Osteoblast (primary cell): ENCODE data around the gene SNX32. TPM values are rescaled to one million over a fixed set of nuclear protein-coding genes. Genes with fewer than 3 reads are reported as not detected.

Experiments
- DNase-seq: peaks from one replicate; pipeline ENCODE4 v3.0.0; 2011; ENCODE audit warnings: low spot score, mixed read lengths; ENCODE audit not compliant: insufficient read length; ENCODE audit errors: missing footprints
- H2AFZ ChIP-seq: 2 replicates; pipeline ENCODE4 v1.6.0; 2011; ENCODE audit warnings: mild to moderate bottlenecking, low read length
- H3K27ac ChIP-seq: 2 replicates; pipeline ENCODE4 v1.5.1; 2011; ENCODE audit warnings: mild to moderate bottlenecking, low read depth, low read length, moderate library complexity
- H3K27me3 ChIP-seq: 2 replicates; pipeline ENCODE4 v1.6.0; 2012; ENCODE audit warnings: mild to moderate bottlenecking, control low read depth, inconsistent platforms, low read length, moderate library complexity; ENCODE audit not compliant: insufficient read depth
- H3K36me3 ChIP-seq: 2 replicates; pipeline ENCODE4 v1.5.1; 2011; ENCODE audit warnings: mild to moderate bottlenecking, low read length, control low read depth, moderate library complexity; ENCODE audit not compliant: insufficient read depth
- H3K4me1 ChIP-seq: 2 replicates; pipeline ENCODE4 v1.5.1; 2011; ENCODE audit warnings: mild to moderate bottlenecking, low read length, control low read depth, moderate library complexity; ENCODE audit not compliant: insufficient read depth
- H3K4me2 ChIP-seq: 2 replicates; pipeline ENCODE4 v1.6.0; 2011; ENCODE audit warnings: mild to moderate bottlenecking, low read length; ENCODE audit not compliant: insufficient read depth
- H3K4me3 ChIP-seq: fragments of 200-600 bp; sonication (generic); 3 replicates; pipeline ENCODE4 v1.5.1; 2012; ENCODE audit warnings: mild to moderate bottlenecking, low read length, inconsistent platforms; ENCODE audit not compliant: insufficient read depth
- H3K79me2 ChIP-seq: 2 replicates; pipeline ENCODE4 v1.6.0; 2012; ENCODE audit warnings: mild to moderate bottlenecking, low read length, control low read depth, inconsistent platforms; ENCODE audit not compliant: insufficient read depth
- H3K9me3 ChIP-seq: 2 replicates; pipeline ENCODE4 v1.5.1; 2011; ENCODE audit warnings: low read depth, low read length, control low read depth
- H4K20me1 ChIP-seq: 2 replicates; pipeline ENCODE4 v1.6.0; 2012; ENCODE audit warnings: mild to moderate bottlenecking, low read length, control low read depth; ENCODE audit not compliant: insufficient read depth
- total RNA-seq: library from RNA; depleted of rRNA; stranded (reverse); fragments of >200 nt; gene quantifications from 2 replicates; pipeline ENCODE4 v1.2.3, GENCODE V29; 2012
- TF ChIP-seq, protein P1 (sequence below): IDR thresholded peaks from 2 replicates; pipeline ENCODE4 v1.5.1; 2011; ENCODE audit warnings: mild to moderate bottlenecking, low read depth, low read length, moderate library complexity; ENCODE audit errors: extremely low read depth

SNX32 gene
- total RNA-seq, 1 donor, result 1.1 TPM

DNA sequence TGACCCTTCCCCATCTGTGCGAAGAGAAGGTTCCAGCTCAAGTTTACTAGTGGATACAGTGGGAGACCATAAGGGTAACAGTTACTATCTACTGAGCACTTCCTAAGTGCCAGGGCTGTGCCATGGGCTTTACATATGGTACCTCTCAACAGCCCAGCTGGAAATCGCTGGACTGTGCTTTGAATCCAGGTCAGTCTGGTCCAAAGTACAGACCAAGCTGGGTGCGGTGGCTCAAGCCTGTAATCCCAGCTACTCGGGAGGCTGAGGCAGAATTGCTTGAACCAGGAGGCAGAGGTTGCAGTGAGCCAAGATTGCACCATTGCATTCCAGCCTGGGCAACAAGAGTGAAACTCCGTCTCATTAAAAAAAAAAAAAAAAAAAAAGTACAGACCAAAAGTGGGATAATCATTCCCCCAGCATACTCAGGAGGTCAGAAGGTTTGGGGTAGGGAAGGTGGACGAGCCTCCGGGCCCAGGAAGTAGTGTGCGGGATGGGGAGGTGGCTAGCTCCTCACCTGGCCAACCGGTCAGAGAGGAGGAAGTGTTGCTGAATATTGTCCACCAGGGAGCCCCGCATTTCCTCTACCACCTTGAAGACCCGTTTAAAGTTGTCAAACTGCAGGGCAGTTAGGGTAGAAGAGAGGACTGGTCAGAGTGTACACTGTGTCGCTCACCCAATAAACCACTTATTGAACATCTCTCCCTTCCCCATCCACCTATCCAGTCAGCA is 52.2 kb downstream of the SNX32 start:
- no peak for DNase-seq
- H3K27me3 ChIP-seq, result no peaks in the 10 kb centered on the region
- H3K9me3 ChIP-seq, result no peaks in the 10 kb centered on the region
- H3K4me3 ChIP-seq, result no peak overlapping the region
- no peak overlapping the region for H3K27ac ChIP-seq
- H3K79me2 ChIP-seq, result peaks cover 41% of the 10 kb centered on the region
- H3K4me2 ChIP-seq, result no peak overlapping the region
- peaks cover 32% of the 10 kb centered on the region for H3K4me1 ChIP-seq
- peaks cover 47% of the 10 kb centered on the region for H3K36me3 ChIP-seq
- peaks cover 24% of the 10 kb centered on the region for H4K20me1 ChIP-seq
- TF ChIP-seq, protein P1, sequence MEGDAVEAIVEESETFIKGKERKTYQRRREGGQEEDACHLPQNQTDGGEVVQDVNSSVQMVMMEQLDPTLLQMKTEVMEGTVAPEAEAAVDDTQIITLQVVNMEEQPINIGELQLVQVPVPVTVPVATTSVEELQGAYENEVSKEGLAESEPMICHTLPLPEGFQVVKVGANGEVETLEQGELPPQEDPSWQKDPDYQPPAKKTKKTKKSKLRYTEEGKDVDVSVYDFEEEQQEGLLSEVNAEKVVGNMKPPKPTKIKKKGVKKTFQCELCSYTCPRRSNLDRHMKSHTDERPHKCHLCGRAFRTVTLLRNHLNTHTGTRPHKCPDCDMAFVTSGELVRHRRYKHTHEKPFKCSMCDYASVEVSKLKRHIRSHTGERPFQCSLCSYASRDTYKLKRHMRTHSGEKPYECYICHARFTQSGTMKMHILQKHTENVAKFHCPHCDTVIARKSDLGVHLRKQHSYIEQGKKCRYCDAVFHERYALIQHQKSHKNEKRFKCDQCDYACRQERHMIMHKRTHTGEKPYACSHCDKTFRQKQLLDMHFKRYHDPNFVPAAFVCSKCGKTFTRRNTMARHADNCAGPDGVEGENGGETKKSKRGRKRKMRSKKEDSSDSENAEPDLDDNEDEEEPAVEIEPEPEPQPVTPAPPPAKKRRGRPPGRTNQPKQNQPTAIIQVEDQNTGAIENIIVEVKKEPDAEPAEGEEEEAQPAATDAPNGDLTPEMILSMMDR, result no peak
- H2AFZ ChIP-seq, result no peak overlapping the region

DNA sequence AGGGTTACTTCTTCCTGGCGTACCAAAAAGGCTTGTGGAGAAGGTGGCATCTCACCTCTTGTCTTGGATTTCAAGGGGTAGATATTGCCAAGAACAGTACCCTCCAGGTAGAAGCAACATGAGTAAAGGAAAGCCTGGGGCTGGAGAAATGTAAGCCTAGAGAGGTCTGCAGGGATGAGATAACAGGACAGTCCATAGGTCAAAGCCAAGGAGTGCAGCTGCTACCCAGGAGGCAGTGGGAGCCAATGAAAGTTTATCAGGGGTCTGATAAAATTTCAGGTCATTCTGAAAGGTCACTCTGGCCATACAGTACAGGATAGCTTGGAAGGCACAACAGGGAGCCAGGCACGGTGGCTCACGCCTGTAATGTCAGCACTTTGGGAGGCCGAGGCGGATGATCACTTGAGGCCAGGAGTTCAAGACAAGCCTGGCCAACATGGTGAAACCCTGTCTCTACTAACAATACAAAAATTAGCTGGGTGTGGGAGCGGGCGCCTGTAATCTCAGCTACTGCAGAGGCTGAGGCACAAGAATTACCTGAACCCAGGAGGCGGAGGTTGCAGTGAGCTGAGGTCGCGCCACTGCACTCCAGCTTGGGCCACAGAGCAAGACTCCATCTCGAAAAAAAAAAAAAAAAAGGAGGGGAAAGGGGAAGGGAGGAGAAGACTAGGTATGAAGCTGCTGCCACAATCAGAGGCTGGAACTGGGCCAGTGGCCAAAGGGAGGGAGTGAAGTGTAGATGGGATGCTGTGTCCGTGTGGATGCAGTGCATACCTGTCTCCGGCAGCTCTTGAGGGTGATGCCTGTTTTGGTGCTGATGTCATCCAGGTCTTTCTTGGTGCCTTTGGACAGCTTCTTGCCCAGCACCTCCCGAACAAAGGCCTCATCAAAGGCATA is 53.3 kb downstream of the SNX32 start:
- H3K79me2 ChIP-seq, result peaks cover 52% of the 10 kb centered on the region
- TF ChIP-seq, protein P1, result no peak
- H2AFZ ChIP-seq, result no peak overlapping the region
- peaks cover 51% of the 10 kb centered on the region for H3K36me3 ChIP-seq
- peaks cover 37% of the 10 kb centered on the region for H3K4me1 ChIP-seq
- H3K4me2 ChIP-seq, result peak overlapping the region; percentile 100
- peaks cover 35% of the 10 kb centered on the region for H4K20me1 ChIP-seq
- H3K9me3 ChIP-seq, result no peaks in the 10 kb centered on the region
- peak overlapping the region; percentile 95 for H3K4me3 ChIP-seq
- peak overlapping the region; percentile 81 for H3K27ac ChIP-seq
- no peaks in the 10 kb centered on the region for H3K27me3 ChIP-seq
- peak; percentile 56 for DNase-seq

DNA sequence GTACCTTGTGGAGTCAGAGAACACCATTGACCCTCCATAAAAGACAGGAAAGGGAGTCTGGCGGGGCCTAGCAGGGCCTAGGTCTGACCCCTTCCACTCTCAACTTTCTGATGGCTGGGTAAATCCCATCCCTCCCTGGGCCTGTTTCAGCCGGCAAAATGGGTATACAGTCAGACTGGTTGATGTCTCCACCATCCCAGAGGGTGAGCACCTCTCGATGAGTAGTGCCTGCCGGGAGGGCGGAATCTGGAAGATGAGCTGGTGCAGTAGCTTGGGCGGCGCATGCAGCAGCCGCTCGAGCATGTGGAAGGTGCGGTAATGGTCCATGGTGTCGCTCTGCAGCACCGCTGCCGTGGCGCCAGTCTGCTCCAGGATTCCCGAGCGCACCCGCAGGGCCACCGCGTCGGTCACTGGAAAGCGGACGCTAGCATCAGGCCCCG is 54.0 kb downstream of the SNX32 start:
- Histone ChIP-seq H4K20me1 (peaks cover 41% of the 10 kb centered on the region), H3K4me1 (peaks cover 43% of the 10 kb centered on the region), H3K79me2 (peaks cover 58% of the 10 kb centered on the region)

More for the DNA sequence above, 54.0 kb downstream of the SNX32 start:
- DNase-seq, result no peak
- Histone ChIP-seq H2AFZ (peak overlapping the region; percentile 88), H3K4me2 (peak overlapping the region; percentile 100), H3K27me3 (no peaks in the 10 kb centered on the region), H3K9me3 (no peaks in the 10 kb centered on the region), H3K27ac (peak overlapping the region; percentile 81), H3K36me3 (peaks cover 51% of the 10 kb centered on the region), H3K4me3 (peak overlapping the region; percentile 95)
- TF ChIP-seq, protein P1, result no peak
